Measurements from ENCODE around the gene PRKCH.

PRKCH gene

DNA sequence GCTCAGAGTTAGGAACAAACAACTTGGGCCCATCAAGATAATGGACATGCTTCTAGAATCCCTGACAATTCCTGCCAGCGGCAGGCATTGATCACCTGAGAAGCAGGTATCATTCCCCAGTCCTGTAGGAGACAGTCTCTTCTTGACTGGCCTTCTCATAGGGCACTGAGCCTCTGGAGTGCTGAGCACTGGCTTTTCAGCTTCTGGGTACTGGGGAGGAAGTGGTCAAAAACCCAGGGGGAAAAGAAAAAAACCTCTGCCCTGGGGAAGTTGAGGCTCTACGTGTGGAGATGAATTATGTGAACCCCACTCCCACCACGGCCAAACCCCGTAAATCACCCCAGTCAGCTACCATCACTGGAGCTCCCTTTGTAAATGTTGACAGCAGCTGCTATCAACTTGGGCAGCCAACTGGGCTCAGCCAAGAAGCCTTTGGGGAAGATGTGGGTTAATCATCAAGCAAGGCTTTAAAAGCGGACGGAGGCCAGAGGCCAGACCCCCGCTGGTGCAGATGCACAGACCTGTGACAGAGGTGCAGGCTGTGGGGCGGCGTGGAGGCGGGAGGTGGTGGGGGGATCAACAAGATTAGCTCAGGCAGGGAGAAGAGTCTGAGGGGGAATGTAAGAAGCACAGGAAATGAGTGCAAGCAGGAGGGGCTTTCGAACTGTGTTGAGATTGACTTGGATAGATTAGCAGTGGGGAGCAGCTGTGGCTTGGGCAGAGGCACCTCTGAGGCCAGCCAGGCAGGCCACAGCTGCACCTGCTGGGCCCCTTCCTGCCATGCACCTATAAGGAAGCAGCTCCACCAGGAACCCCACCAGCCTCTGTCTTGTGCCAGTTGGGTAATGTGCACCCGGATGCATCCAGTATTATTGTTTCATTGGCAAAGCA is 268.6 kb downstream of the PRKCH start:
- no peaks in the 10 kb centered on the region for H3K27me3 ChIP-seq (ENCODE audit: control insufficient read depth, insufficient read depth, low read length)
- no peaks in the 10 kb centered on the region for H3K9me3 ChIP-seq (ENCODE audit: control insufficient read depth, low read depth, low read length)
- H3K4me3 ChIP-seq (ENCODE audit: low read length): no peak overlapping the region
- H3K36me3 ChIP-seq (ENCODE audit: control insufficient read depth, low read depth, low read length): no peaks in the 10 kb centered on the region
- H3K27ac ChIP-seq (ENCODE audit: low read length): no peak overlapping the region
- H3K4me1 ChIP-seq (ENCODE audit: control insufficient read depth, low read depth, low read length): peaks cover 3% of the 10 kb centered on the region
- H3K9ac ChIP-seq (ENCODE audit: low read length): no peak overlapping the region

DNA sequence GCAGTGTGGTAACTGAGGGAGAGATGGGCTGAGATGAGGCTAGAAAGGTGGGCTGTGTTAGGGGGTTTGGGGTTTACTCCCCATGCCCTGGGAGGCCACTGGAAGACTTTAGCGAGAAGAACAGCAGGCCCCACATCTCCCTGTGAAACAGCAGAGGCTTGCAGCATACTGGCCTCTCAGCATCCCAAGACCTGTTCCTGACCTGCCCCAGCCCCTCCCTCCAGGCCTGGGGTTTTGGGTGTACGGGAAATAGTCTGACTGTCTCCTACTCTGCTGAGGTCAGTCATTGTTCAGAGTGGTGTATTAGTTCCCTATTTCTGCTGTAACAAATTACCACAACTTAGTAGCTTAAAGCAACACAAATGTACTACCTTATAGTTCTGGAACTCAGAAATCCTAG is 270.5 kb downstream of the PRKCH start:
- Histone ChIP-seq H3K4me3 (ENCODE audit: low read length) (no peak overlapping the region), H3K4me1 (ENCODE audit: control insufficient read depth, low read depth, low read length) (peaks cover 9% of the 10 kb centered on the region), H3K27ac (ENCODE audit: low read length) (no peak overlapping the region), H3K27me3 (ENCODE audit: control insufficient read depth, insufficient read depth, low read length) (no peaks in the 10 kb centered on the region), H3K9me3 (ENCODE audit: control insufficient read depth, low read depth, low read length) (no peaks in the 10 kb centered on the region), H3K9ac (ENCODE audit: low read length) (no peak overlapping the region), H3K36me3 (ENCODE audit: control insufficient read depth, low read depth, low read length) (no peaks in the 10 kb centered on the region)

DNA sequence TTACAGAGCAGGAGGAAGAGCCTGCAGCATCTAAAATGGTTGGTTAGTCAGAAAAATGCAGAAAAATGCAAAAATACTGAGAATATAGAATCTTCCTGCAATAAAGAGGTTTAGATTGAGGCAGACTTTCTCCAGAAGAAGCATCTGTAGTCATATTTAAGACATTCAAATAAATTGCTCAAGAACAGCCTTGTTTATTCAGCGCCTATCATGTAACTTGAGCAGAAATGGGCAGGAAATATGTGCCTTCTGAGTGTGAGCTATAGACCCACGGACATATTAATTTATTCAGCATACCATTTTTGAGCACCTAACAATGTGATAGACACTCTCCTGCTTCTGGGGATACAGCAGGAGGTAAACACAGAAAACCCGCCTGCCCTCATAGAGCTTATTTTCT is 272.0 kb downstream of the PRKCH start:
- Histone ChIP-seq H3K4me3 (ENCODE audit: low read length) (no peak overlapping the region), H3K27me3 (ENCODE audit: control insufficient read depth, insufficient read depth, low read length) (no peaks in the 10 kb centered on the region), H3K9me3 (ENCODE audit: control insufficient read depth, low read depth, low read length) (no peaks in the 10 kb centered on the region), H3K4me1 (ENCODE audit: control insufficient read depth, low read depth, low read length) (peaks cover 17% of the 10 kb centered on the region), H3K36me3 (ENCODE audit: control insufficient read depth, low read depth, low read length) (no peaks in the 10 kb centered on the region), H3K27ac (ENCODE audit: low read length) (no peak overlapping the region), H3K9ac (ENCODE audit: low read length) (no peak overlapping the region)

DNA sequence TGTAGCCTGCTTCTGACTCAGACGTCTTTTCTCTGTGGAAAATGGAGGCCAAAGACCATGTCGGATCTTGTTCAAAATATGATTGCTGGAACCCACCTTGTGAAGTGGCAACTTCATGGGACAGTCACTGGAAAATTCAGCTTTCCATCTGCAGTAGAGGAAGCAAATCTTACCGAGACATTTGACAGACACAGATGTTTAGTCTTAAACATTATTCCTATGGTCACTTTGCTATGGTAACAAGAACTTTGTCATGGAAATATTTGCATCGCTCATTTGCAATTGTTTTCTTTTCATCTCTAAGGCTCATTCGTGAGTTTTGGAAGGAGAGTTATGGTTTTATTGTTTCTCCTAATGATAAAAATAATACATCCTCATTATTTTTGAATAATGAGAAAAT is 275.6 kb downstream of the PRKCH start:
- peaks cover 22% of the 10 kb centered on the region for H3K4me1 ChIP-seq (ENCODE audit: control insufficient read depth, low read depth, low read length)
- H3K27ac ChIP-seq (ENCODE audit: low read length): no peak overlapping the region
- no peaks in the 10 kb centered on the region for H3K9me3 ChIP-seq (ENCODE audit: control insufficient read depth, low read depth, low read length)
- no peak overlapping the region for H3K9ac ChIP-seq (ENCODE audit: low read length)
- H3K27me3 ChIP-seq (ENCODE audit: control insufficient read depth, insufficient read depth, low read length): no peaks in the 10 kb centered on the region
- no peak overlapping the region for H3K4me3 ChIP-seq (ENCODE audit: low read length)
- H3K36me3 ChIP-seq (ENCODE audit: control insufficient read depth, low read depth, low read length): no peaks in the 10 kb centered on the region

DNA sequence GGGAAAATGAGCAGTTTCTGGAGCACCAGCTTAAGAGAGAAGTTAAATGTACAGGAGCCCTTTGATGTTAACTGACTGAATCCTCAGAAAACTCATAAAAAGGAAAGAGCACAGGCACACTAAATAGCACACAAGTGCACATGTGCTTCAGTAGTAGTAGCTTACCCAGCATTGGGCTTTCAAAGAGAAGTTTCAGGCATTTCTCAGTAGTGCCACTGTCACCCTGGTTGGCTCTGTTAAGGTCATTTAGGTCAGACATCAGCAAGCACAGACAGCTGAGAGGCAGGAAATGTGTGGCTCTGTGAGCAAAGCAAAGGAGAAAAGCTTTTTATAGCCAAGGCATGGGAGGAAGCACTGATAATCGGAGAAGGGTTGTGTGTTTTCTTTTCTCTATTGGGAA is 277.6 kb downstream of the PRKCH start:
- H3K27me3 ChIP-seq (ENCODE audit: control insufficient read depth, insufficient read depth, low read length): no peaks in the 10 kb centered on the region
- no peak overlapping the region for H3K27ac ChIP-seq (ENCODE audit: low read length)
- peaks cover 33% of the 10 kb centered on the region for H3K4me1 ChIP-seq (ENCODE audit: control insufficient read depth, low read depth, low read length)
- no peak overlapping the region for H3K9ac ChIP-seq (ENCODE audit: low read length)
- H3K9me3 ChIP-seq (ENCODE audit: control insufficient read depth, low read depth, low read length): no peaks in the 10 kb centered on the region
- no peaks in the 10 kb centered on the region for H3K36me3 ChIP-seq (ENCODE audit: control insufficient read depth, low read depth, low read length)
- no peak overlapping the region for H3K4me3 ChIP-seq (ENCODE audit: low read length)

DNA sequence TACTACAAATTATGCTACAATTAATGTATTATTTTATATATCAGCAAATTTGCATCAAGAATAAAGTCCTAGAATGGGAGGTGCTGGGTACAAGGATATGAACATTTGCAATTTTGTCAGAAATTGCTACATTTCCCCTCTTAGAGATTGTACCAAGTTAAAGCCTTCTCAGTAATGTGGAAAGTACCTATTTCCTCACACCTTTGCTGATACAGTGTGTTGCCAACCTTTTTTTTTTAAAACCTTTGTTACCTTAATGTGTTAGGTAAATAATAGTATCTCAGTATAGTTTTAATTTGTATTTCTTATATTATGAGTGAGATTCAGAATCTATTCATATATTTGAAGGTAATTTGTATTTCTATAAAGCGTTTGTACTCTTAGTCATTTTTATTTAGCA is 278.6 kb downstream of the PRKCH start:
- Histone ChIP-seq H3K9me3 (ENCODE audit: control insufficient read depth, low read depth, low read length) (no peaks in the 10 kb centered on the region), H3K4me1 (ENCODE audit: control insufficient read depth, low read depth, low read length) (peaks cover 33% of the 10 kb centered on the region), H3K27me3 (ENCODE audit: control insufficient read depth, insufficient read depth, low read length) (no peaks in the 10 kb centered on the region), H3K36me3 (ENCODE audit: control insufficient read depth, low read depth, low read length) (no peaks in the 10 kb centered on the region), H3K9ac (ENCODE audit: low read length) (no peak overlapping the region), H3K27ac (ENCODE audit: low read length) (no peak overlapping the region), H3K4me3 (ENCODE audit: low read length) (no peak overlapping the region)

Measured in iPS-18a (cell line).